Measurements from ENCODE around the gene IL22RA2.

- TF ChIP-seq CTCF (conservative IDR thresholded peaks at IDR 0.05 in 1 of 2, IDR thresholded peaks at IDR 0.05 in 1 of 2; ENCODE audit: extremely low read depth in 1 of 2, insufficient read depth in 1 of 2, low read depth in 1 of 2, low read length in 2 of 2) (no peak), EZH2 (IDR thresholded peaks at IDR 0.05; ENCODE audit: borderline replicate concordance, low read length) (no peak)
These were observed 76.4 kb downstream of the IL22RA2 start for GRCh38 chr6:137097057-137097456.

All from mammary epithelial cell (primary cell).